NCI-H187 treated with DMSO at 0.1 percent for 48 hours (cell line): ENCODE results near the gene DCPS.

ENCODE experiments used
- DNase-seq: peaks from one replicate; lab custom pipeline; 2025; lab: John Stamatoyannopoulos, UW

Gene DCPS

DNA sequence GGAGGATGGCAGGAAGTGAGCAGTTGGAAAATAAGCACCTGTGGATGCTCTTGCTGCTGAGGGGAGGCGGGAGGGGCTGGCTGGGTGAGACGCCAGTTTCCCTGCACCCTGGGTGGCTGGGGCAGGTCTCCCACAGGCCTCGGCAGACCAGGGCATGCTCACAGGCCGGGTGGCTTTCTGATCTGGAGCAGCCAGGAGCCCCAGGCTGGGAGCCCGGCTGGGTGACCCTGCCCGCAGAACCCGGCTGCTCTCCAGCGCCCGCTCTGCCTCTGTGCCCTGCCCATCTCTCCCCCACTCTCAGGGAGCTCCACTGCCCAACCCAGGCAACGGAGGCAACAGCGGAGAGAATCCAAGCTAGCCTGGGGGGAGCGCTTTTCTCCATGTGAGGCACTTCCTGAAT lies 24.6 kb downstream of the DCPS start:
- no peak for DNase-seq

DNA sequence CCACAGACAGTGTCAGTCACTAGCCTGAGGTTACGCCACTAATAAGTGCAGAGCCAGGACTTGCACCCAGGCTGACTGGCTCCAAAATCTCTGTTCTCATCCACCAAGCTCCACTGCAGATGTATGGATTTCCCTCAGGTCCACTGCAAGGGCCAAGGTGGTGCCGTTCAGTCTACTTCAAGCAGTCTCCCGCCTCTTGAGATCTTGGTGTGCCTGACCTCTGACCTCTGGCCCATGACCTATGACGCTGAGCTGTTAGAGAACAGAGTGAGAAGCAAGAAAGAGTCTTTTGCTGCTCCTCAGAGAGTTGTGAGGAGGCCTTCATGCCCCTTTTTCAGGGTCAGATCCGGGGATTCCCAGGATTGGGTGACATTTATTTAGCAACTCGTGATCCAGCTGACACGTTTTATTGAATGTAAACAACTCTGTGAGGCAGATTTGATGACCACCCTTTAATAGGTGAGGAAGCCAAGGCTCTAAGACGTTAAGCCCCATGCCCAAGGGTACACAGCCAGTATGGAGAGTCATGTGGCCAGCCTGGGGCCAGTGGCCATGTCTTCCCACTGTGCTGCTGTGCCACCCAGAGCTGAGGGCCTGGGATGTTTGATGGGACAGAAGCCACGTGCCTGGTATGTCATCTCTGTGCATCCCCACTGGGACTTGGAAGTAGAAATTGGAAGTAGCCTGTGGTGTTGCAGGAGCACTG lies 25.2 kb downstream of the DCPS start:
- no peak for DNase-seq

DNA sequence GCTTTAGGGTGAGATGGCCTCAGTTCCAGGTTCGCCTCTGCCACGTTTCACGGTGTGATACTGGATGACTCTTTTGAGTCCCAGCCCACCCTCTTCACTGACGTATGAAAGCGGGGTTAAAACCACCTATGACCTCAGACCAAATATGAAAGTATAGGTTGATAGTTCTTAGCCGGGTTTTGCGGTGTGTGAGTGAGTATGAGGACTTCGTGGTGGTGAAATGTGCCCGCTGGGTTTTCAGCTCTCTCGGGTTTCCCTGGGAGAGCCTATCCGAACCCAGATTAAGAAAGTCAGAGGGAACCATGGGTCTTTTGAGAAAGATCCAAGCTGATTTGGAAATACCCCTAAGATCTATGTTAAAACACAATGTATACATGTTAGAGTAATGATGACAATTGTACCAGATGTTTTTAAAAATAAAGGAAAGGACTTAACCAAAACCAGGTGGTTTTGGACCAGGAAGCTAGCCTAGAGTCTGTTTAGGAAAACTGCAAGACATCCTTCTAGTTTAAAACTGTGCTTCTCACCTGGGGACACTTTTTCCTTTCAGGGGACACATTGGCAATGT lies 25.9 kb downstream of the DCPS start:
- no peak for DNase-seq

DNA sequence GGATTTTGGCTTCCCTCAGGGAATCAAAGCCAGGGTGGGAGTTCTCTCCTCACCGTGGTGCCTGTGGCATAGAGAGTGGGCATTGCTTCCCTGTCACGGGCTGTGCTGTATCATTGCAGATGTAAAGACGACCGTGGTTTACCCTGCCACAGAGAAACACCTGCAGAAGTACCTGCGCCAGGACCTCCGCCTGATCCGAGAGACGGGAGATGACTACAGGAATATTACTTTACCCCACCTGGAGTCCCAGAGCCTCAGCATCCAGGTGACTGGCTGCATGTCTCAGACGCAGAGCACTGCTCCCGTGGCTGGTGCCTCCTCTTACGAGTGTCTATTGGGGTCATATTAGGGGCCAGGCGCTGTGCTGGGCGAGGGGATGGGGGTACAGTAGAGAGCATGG lies 27.4 kb downstream of the DCPS start:
- DNase-seq, result no peak

DNA sequence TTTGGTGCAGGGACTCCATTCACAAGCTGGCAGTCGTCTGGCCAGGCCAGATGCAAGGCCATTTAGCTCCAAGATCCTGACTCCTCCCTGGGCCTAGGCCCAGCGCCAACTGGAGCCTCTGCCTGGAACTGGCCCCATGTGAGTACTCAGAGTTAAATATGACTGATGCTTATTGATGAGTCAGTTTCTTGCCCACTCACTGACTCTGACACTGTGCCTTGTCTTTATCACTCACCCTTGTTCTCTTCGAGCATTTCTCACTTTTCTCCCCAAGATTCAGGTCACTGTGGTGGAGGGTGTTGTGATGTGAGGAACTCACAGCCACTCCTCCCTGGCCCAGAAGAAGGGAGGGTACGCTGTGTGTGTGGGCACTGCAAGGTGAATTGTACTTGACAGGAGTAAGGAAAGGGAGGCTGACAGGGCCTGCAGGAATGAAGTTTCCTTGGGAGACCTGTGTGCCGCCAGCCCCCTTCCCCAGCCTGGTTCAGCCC lies 28.4 kb downstream of the DCPS start:
- no peak for DNase-seq

DNA sequence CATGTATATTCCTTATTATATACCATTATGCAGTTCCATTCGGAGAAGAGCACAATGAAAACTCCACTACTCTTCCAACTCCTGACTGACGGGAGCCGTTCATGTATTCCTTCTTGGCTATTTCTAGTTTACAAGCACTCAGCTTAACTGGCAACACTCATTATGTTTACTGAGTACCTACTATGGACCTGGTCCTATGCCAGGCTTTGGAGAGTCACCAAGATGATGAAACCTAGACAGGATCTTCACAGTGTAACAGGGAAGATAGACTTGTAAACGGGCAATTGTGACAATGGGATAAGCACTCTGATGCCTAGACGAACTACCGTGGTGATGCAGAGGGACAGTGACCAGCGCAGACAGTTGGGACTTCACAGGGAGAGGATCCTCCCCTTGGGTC lies 29.3 kb downstream of the DCPS start:
- no peak for DNase-seq

DNA sequence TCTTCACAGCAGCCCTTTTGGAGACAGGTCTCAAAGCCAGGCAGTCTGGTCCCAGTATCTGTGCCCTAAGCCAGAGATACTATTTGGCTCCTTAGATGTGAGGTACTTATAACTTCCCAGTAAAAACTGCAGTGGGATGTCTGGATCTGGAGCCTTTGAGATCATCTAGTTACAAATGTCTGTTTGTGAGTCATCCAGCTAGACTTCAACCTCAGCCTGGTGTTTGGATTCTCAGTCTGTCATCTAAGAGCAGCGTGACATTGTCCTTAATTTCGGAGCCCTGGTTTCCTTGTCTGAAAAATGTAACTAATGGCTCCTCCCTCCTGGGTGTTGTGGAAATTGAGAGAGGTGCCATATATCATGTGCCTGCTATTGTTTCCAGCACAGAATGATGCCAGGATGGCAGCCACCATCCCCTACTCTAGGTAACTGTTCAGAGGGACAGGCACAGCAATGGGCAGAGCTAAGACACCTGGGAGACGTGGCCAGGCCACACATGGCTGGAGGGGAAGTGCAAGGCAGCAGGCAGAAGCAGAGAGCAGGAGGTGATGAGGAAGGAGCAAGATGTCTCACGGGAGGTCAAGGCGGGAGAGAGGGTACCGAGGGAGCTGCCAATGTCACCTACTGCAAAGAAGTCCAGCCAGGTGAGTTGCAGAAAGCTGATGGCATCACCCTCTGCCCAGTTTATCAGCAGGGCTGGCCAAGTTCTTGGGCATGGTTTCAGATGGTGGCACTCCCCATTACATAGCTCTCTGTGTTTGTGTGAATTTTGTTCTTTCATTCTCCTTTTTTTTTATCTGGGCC lies 31.0 kb downstream of the DCPS start:
- DNase-seq, result no peak

DNA sequence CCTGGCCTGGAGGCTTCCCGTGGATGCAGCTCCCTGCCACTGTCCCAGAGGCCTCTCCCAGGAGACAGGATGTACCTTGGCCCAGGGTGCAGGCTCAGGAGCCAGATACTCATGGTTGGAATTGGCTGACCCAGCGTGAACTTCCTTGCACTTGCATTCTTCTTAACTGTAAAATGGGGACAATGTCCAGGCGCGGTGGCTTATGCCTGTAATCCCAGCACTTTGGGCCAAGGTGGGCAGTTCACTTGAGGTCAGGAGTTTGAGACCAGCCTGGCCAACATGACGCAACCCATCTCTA lies 31.6 kb downstream of the DCPS start:
- no peak for DNase-seq

DNA sequence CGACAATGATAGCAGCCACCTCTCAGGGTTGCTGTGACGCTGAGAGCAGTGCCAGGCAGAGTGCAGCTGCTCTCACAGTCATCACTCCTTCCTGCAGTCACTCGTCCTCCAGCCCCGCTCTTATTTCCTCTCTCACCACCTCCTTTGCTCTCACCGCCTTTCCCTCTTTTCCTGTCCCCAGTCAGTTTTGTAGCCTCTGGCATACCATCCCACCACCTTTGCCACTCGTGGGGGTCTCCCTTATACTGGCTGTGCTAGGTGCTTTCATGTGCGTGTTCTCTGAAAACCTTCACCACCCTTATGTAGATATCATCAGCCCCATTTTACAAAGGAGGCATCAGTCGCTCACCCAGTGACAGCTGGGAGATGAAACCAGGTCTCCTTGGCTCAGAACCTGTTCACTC lies 32.3 kb downstream of the DCPS start:
- no peak for DNase-seq

DNA sequence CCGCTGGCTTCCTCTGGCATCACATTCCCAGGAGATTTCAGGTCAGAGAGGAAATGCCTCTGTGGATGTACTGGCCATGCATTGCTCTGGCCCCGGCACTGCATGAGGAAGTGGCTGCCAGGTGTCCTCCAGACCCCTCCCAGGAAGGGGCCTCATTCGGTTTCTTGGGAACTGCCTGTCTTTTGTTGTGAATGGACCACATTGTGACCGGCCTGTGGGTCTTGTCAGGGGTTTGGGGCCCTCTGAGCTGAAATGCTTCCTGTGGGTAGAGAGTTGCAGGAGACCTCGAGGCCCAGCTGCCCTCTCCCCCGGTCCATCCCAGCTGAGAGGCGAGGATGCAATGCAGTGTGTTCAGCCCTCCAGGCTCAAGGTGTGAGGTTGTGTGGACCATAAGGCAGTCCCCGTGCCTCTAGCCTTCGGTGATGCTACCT lies 32.8 kb downstream of the DCPS start:
- DNase-seq, result no peak

DNA sequence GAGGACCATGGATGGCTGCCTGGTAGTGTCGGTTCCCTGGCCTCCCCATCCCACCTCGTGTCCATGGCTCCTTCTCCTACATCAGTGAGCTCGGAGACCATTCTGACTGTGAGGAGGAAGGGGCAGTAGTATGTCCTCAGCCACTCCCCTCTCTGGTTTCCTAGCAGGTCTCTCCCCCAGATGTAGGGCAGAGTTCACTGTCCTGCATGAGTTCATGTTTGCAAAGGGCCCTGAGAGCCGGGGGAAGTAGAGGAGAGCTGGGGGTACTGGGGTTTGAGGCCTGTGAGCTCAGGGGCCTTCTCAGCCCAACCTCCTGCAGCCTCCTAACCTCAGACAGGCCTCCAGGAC lies 33.2 kb downstream of the DCPS start:
- no peak for DNase-seq

DNA sequence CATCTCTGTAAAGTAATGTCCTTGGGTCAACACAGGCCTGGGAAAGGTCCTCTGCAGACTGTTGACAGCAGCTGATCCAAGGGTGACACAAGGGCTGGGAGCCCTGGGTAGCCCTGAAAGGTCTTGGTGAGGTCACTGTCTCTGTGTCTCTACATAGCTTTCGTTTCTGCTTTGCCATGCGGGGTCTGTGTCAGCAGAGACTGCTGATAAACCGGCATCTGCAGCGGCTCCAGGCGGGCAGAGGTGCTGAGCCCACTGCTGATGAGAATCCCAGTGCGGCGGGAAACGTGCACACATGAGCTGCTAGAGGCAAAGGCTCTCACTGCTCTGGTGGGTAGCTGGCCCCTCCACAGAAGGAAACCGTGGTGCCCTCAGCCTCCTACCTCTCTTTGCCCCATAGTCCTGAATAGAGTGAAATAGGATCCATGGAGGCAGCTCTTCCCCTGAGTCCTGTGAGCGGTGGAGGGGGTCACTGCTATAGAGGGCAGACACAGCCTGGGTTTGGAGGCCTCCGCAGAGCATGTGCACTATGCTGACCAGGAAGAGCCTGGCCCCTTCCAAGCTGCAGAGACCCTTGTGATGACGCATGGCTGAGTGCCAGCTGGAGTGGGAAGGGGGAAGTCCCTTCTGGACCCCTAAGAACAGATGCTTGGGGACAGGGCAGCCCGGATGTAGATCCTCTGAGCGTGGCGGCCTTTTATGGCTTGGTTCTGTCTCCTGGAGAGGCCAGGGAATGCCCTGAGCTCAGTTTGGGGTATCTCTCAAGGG lies 33.8 kb downstream of the DCPS start:
- no peak for DNase-seq

DNA sequence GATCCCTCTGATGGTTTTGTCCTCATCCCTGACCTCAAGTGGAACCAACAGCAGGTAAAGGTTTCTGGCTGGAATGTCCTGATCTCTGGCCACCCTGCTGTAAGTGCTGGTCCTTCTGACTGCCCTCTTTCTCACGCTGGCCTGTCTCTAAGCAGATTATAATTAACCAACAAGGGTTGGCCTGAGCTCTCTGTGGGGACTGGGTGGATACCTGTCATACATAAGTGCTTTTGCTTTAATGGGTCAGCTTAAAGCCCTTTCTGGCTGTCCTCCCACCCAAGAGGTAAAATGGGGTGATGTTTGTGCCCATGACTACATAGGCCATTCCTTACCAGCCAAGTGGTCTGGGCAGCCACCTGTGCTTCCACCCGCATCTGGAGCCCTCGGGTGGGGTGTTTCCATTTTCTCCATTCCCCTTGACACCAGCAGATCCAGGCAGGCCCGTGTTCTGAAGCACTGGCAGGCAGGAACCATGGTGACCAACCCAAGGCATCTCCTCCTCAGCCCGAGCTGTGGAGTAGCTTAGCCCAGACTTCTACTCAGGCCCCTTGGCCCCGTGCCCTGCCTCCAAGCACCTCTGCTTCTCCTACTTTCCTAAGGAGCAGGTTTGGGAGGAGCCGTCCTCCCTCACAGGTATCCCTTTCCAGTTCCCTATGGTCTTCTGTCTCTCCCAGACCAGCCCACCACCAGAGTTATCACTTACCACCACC lies 34.6 kb downstream of the DCPS start:
- no peak for DNase-seq

DNA sequence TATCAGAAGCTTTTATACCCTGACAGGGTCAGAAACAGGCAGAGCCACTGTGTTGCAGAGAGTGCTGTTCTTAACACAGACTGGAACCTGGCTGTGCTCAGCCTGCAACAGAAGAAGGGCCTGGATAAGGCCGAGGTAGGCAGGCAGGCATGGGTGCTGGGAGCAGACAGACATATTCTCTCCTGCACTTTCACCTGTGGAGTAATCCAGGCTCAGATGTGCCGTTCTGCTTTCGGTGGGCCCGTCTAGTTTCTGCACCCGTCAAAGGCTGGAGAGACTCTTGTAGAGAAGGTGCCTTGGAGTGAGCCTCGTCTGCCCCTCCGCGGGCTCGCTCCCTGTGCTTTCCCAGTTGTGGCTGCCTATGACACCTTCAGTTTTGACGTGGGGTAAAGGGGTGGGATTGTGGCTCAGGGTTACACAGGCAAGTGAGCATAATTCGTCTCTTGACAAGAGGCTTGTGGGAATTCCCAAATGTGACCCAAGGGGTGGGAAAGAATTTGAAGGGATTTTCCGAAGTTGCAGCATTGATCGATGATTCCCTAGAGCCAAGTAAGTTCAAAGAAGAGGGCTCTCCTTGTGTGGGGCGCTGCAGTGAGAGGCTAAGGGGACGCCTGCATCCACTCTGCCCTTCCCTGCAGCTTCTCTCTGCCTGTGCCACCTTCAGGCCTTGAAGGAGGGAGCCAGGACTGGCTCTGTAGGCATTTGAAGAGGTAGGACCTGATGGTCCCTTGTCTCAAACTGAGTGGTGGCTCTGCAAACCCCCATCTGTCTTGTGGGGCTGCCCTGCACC lies 35.4 kb downstream of the DCPS start:
- no peak for DNase-seq

DNA sequence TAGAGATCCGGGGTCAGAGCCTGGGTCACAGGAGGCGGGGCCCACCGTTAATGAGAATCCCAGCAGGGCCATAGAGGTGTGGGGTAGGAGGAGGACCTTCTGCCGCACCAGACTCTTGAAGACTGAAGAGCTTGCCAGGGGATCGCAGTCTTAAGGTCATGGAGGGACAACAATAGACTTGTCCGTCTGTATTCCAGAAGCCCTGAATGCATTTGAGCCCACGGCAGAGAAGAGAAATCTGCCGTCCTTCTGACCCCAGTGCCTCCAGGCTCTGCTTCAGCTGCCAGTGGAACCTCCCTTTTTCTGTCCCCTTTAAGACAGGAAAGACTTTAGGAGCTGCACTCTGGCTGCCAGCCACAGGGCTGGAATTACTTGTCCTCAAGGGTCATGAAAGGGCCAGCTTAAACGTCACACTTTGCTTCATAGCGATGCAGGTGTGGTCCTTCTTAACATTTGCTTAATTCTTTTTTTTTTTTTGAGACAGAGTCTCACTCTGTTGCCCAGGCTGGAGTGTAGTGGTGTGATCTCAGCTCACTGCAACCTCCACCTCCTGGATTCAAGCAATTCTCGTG lies 36.1 kb downstream of the DCPS start:
- DNase-seq, result no peak

DNA sequence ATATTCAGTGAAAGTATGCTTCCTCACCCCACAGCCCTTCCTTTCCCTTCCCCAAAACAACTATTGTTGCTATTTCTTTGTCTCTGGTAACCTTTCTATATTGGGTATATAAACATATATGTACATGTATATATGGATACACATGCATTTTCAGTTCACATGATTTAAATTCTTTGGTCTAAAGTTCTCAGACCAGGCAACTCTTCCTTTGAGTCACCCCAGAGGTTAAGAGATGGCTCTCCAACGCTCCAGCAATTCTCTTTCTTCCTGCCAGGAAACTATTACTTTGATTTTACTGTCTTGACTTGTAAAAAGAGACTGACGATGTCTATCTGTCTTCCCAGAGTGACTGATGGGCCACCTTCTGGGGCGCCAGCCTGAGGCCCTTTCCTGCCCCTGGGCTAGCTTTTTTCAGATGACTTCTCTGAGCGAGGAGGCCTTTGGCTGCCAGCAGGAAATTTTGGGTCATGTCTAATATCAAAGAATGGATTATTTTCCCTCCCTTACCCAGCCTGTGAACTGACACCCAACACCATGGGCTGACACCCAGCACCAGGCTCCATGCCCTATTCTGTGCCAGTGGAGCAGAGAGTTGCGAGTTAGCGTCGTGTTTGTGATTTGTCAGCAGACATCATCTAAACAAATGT lies 37.2 kb downstream of the DCPS start:
- no peak for DNase-seq

DNA sequence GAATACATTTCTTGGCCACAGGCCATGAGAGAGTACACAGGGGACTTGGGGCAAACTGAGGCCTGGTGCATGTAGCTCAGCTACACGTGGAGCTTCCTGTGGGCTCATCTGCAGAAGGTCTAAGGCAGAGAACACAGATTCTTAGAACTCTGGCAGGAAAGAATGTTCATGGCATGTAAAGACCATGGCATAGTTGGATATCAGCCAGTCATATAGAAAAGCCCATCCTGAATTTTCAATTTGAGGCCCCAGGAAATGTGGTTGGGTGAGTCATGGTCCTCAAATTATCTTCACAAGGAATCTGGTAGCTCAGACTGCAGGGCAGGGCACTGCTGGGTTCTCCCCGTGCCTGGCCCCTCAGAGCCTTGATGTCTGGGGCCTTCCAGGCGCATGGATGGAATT lies 37.9 kb downstream of the DCPS start:
- DNase-seq, result no peak

DNA sequence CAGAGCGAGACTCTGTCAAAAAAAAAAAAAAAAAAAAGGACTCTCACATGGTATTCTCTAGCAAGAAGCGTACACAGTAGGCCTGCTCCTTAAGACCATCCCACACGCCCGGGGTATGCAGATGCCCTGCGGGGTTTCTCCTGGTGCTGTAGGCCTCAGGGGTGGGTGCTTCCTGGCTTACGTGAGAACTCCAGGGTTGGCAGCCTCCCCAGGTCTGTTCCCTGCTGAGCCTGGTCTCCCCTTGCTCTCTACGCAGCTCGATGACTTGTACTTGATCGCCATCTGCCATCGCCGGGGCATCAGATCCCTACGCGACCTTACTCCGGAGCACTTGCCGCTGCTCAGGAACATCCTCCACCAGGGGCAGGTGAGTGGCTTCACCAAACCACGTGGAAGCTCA lies 39.2 kb downstream of the DCPS start:
- no peak for DNase-seq

DNA sequence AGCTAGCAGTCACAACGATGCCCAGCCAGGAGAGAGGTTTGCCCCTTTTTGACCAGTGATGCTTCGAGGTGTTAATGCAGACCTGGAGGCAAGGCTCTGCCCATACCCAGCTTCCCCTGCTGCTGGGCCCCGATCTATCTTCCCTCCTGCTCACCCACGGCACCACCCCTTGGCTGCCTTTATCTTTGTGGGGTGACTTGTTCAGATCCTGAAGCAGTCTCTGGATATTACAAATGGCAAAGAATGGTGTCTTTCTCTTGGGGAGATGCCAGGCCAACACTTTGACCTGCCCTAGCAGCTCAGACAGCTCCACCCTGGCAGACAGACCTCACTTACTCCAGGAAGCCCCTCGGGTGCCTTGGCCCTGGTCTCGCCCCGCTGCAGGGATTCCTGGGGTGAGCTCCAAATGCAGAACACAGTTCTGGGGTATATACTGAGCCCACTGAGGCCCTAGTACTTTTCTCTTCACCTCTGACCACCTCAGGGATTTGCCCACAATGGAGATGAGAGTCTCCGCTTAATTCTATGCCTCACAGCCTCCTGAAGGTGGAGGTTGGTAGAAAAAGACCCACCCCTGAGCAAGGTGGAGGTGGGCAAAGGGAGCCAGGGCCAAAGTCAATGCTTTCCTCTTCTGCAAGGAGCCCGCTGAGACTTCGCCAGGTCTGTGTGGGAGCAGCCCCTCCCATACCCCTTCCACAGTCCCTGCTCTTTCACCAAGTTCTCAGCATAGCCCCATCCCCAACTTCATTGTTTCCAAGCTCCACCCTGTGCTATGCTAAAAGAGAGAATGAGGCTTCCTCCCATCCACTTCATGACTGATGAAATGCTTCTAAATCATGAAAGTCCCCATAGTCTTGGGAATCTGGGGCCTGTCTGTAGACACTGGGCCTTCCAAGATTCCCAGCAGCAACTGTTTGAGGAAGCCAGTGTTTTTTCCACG lies 40.6 kb downstream of the DCPS start:
- no peak for DNase-seq
